Loucy (cell line): ENCODE measurements around the gene LILRA1.
"Not testable (repeated sequence)": the region's sequence is repeated elsewhere in the genome, so short reads cannot be mapped to it uniquely, and the experiment has no call there.

Source experiments
- CTCF ChIP-seq: fragments of 200-600 bp; sonication (generic); conservative IDR thresholded peaks from 2 replicates; pipeline ENCODE4 v1.5.1; 2014; ENCODE audit warnings: mild to moderate bottlenecking, antibody characterized with exemption, low read length
- EZH2phosphoT487 ChIP-seq: fragments of 200-600 bp; IDR thresholded peaks from 2 replicates; pipeline ENCODE4 v1.6.1; 2018; ENCODE audit warnings: antibody characterized with exemption, mild to moderate bottlenecking, moderate library complexity, borderline replicate concordance

GRCh38 chr19:54593931-54594626 is 647 bp downstream of the LILRA1 start:
- TF ChIP-seq CTCF, EZH2phosphoT487: not testable (repeated sequence)
